NCI-H187 treated with DMSO at 0.1 percent for 48 hours (cell line): Measurements from ENCODE around the gene KCNAB3.

Experiments used
- DNase-seq: peaks from one replicate; lab custom pipeline; 2025; lab: John Stamatoyannopoulos, UW

Gene KCNAB3

GRCh38 chr17:7878234-7878633, 51.4 kb downstream of the KCNAB3 start:
- no peak for DNase-seq

GRCh38 chr17:7875804-7876370, 53.8 kb downstream of the KCNAB3 start:
- no peak for DNase-seq

GRCh38 chr17:7873051-7873450, 56.6 kb downstream of the KCNAB3 start:
- DNase-seq, result no peak
